ENCODE data around the gene PPP1R12B.
"Not testable (repeated sequence)": the region's sequence is repeated elsewhere in the genome, so short reads cannot be mapped to it uniquely, and the experiment has no call there.

Gene PPP1R12B

GRCh38 chr1:202452508-202452907 is 104.0 kb downstream of the PPP1R12B start:
- no peak for DNase-seq (ENCODE audit: low read depth)

GRCh38 chr1:202456372-202457169 is 108.1 kb downstream of the PPP1R12B start:
- not testable (repeated sequence) for DNase-seq (ENCODE audit: low read depth)

GRCh38 chr1:202458651-202459050 is 110.2 kb downstream of the PPP1R12B start:
- not testable (repeated sequence) for DNase-seq (ENCODE audit: low read depth)

GRCh38 chr1:202459470-202460142 is 111.1 kb downstream of the PPP1R12B start:
- not testable (repeated sequence) for DNase-seq (ENCODE audit: low read depth)

GRCh38 chr1:202460143-202460495 is 111.6 kb downstream of the PPP1R12B start:
- DNase-seq (ENCODE audit: low read depth), result not testable (repeated sequence)

GRCh38 chr1:202462342-202463076 is 114.0 kb downstream of the PPP1R12B start:
- no peak for DNase-seq (ENCODE audit: low read depth)

- DNase-seq (ENCODE audit: low read depth), result not testable (repeated sequence)
Measured at GRCh38 chr1:202464153-202464742, 115.7 kb downstream of the PPP1R12B start.

GRCh38 chr1:202465644-202466270 is 117.3 kb downstream of the PPP1R12B start:
- not testable (repeated sequence) for DNase-seq (ENCODE audit: low read depth)

- not testable (repeated sequence) for DNase-seq (ENCODE audit: low read depth)
Measured at GRCh38 chr1:202466339-202466738, 117.8 kb downstream of the PPP1R12B start.

- DNase-seq (ENCODE audit: low read depth), result not testable (repeated sequence)
Measured at GRCh38 chr1:202467381-202467780, 118.9 kb downstream of the PPP1R12B start.

GRCh38 chr1:202468695-202469094 is 120.2 kb downstream of the PPP1R12B start:
- DNase-seq (ENCODE audit: low read depth), result not testable (repeated sequence)

- not testable (repeated sequence) for DNase-seq (ENCODE audit: low read depth)
Measured at GRCh38 chr1:202469123-202469522, 120.6 kb downstream of the PPP1R12B start.

GRCh38 chr1:202471246-202471645 is 122.7 kb downstream of the PPP1R12B start:
- DNase-seq (ENCODE audit: low read depth), result no peak

- not testable (repeated sequence) for DNase-seq (ENCODE audit: low read depth)
Measured at GRCh38 chr1:202472347-202473124, 124.0 kb downstream of the PPP1R12B start.

- DNase-seq (ENCODE audit: low read depth), result not testable (repeated sequence)
Measured at GRCh38 chr1:202473266-202474045, 125.0 kb downstream of the PPP1R12B start.

GRCh38 chr1:202479661-202480060 is 131.2 kb downstream of the PPP1R12B start:
- not testable (repeated sequence) for DNase-seq (ENCODE audit: low read depth)

- DNase-seq (ENCODE audit: low read depth), result not testable (repeated sequence)
Measured at GRCh38 chr1:202480640-202481039, 132.1 kb downstream of the PPP1R12B start.

GRCh38 chr1:202483362-202483761 is 134.9 kb downstream of the PPP1R12B start:
- not testable (repeated sequence) for DNase-seq (ENCODE audit: low read depth)

- not testable (repeated sequence) for DNase-seq (ENCODE audit: low read depth)
Measured at GRCh38 chr1:202484032-202484431, 135.5 kb downstream of the PPP1R12B start.

- DNase-seq (ENCODE audit: low read depth), result not testable (repeated sequence)
Measured at GRCh38 chr1:202484820-202485219, 136.3 kb downstream of the PPP1R12B start.
